Loucy (cell line): ENCODE measurements around the gene UNC119B.

ENCODE experiments used
- H2AFZ ChIP-seq: fragments of 200-600 bp; sonication (generic); 2 replicates; pipeline ENCODE4 v1.6.0; 2016; ENCODE audit warnings: antibody characterized with exemption, mild to moderate bottlenecking, low read length, moderate library complexity
- H3F3A ChIP-seq: fragments of 200-600 bp; 2 replicates; pipeline ENCODE4 v1.6.0; 2016; ENCODE audit warnings: antibody characterized with exemption, low read depth, mild to moderate bottlenecking
- H3K27me3 ChIP-seq: fragments of 200-600 bp; sonication (generic); 2 replicates; pipeline ENCODE4 v1.6.1; 2014; ENCODE audit warnings: low read length, mild to moderate bottlenecking; ENCODE audit not compliant: insufficient read depth, poor library complexity, severe bottlenecking
- H3K36me3 ChIP-seq: fragments of 200-600 bp; sonication (generic); 2 replicates; pipeline ENCODE4 v1.6.1; 2016; ENCODE audit warnings: low read length; ENCODE audit not compliant: insufficient read depth
- H3K4me1 ChIP-seq: fragments of 200-600 bp; sonication (generic); 2 replicates; pipeline ENCODE4 v1.5.1; 2014; ENCODE audit warnings: low read length, mild to moderate bottlenecking; ENCODE audit not compliant: insufficient read depth, poor library complexity, severe bottlenecking
- H3K4me2 ChIP-seq: fragments of 200-600 bp; sonication (generic); 2 replicates; pipeline ENCODE4 v1.6.0; 2014; ENCODE audit warnings: antibody characterized with exemption, low read length, low read depth, mild to moderate bottlenecking; ENCODE audit not compliant: poor library complexity, severe bottlenecking
- H3K4me3 ChIP-seq: fragments of 200-600 bp; sonication (generic); 2 replicates; pipeline ENCODE4 v1.5.1; 2014; ENCODE audit warnings: low read length, mild to moderate bottlenecking, mixed read lengths; ENCODE audit not compliant: poor library complexity, severe bottlenecking
- H3K79me2 ChIP-seq: fragments of 200-600 bp; sonication (generic); 2 replicates; pipeline ENCODE4 v1.6.1; 2014; ENCODE audit warnings: low read length; ENCODE audit not compliant: insufficient read depth
- H3K9ac ChIP-seq: fragments of 200-600 bp; sonication (generic); 2 replicates; pipeline ENCODE4 v1.6.0; 2014; ENCODE audit warnings: mild to moderate bottlenecking, low read depth, low read length, moderate library complexity; ENCODE audit not compliant: poor library complexity, severe bottlenecking
- H3K9me2 ChIP-seq: fragments of 200-600 bp; sonication (generic); replicated peaks from 2 replicates; pipeline ENCODE4 v1.6.1; 2016; ENCODE audit warnings: low read depth, low read length, mixed read lengths
- H3K9me3 ChIP-seq: fragments of 200-600 bp; sonication (generic); 2 replicates; pipeline ENCODE4 v1.6.1; 2014; ENCODE audit warnings: mild to moderate bottlenecking, antibody characterized with exemption, low read length, low read depth; ENCODE audit not compliant: insufficient read depth
- H4K20me1 ChIP-seq: fragments of 200-600 bp; sonication (generic); 2 replicates; pipeline ENCODE4 v1.6.0; 2014; ENCODE audit warnings: antibody characterized with exemption, low read length, mild to moderate bottlenecking; ENCODE audit not compliant: insufficient read depth, poor library complexity, severe bottlenecking
- EZH2phosphoT487 ChIP-seq: fragments of 200-600 bp; IDR thresholded peaks from 2 replicates; pipeline ENCODE4 v1.6.1; 2018; ENCODE audit warnings: antibody characterized with exemption, mild to moderate bottlenecking, moderate library complexity, borderline replicate concordance
- TF ChIP-seq, protein P1 (sequence below): fragments of 200-600 bp; sonication (generic); conservative IDR thresholded peaks from 2 replicates; pipeline ENCODE4 v1.5.1; 2014; ENCODE audit warnings: mild to moderate bottlenecking, antibody characterized with exemption, low read length

The UNC119B gene

DNA sequence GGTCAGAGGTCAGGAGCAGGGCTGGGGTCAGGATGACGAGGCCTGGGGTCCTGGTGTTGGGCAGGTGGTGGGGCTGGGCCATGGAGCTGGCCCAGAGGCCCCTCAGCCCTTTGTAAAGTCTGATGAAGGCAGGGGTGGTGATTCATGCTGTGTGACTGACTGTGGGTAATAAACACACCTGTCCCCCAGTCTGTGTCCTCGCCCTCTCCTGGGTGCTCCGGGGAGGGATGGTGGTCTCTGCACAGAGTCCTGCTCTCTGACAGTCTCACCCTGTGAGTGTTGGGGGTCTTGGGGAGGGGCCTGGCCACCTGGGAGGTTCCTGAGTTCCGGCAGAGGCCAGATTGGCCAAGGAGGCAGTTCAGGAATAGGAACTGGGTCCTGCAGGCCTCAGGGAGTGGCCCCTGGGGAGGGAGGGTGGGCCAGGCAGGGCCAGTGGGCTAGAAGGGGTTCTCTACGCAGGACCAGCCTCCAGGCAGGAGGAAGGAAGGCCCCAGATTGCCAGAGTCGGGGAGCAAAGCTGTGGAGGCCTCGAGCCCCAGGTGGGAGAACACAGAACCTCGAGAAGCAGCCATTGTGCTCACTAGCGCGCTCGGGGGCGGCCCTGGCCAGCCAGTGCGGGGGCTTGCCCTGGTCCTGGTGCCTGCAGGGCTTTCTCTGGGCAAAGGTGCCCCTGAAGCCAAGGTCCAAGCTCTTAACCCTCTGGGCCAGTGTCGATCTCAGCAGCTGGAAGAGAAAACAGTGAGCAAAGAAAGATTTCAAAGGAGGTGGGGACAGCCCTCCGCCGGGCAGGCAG is 29.8 kb downstream of the UNC119B start:
- Histone ChIP-seq H3K4me2 (no peak overlapping the region), H3K27me3 (no peaks in the 10 kb centered on the region), H3K79me2 (no peaks in the 10 kb centered on the region), H2AFZ (no peak overlapping the region), H3K4me3 (no peak overlapping the region), H3F3A (no peaks in the 10 kb centered on the region), H4K20me1 (no peaks in the 10 kb centered on the region), H3K4me1 (no peaks in the 10 kb centered on the region), H3K9me3 (no peaks in the 10 kb centered on the region), H3K9me2 (no peaks in the 10 kb centered on the region), H3K36me3 (no peaks in the 10 kb centered on the region), H3K9ac (no peak overlapping the region)
- TF ChIP-seq, protein P1, sequence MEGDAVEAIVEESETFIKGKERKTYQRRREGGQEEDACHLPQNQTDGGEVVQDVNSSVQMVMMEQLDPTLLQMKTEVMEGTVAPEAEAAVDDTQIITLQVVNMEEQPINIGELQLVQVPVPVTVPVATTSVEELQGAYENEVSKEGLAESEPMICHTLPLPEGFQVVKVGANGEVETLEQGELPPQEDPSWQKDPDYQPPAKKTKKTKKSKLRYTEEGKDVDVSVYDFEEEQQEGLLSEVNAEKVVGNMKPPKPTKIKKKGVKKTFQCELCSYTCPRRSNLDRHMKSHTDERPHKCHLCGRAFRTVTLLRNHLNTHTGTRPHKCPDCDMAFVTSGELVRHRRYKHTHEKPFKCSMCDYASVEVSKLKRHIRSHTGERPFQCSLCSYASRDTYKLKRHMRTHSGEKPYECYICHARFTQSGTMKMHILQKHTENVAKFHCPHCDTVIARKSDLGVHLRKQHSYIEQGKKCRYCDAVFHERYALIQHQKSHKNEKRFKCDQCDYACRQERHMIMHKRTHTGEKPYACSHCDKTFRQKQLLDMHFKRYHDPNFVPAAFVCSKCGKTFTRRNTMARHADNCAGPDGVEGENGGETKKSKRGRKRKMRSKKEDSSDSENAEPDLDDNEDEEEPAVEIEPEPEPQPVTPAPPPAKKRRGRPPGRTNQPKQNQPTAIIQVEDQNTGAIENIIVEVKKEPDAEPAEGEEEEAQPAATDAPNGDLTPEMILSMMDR, result no peak
- TF ChIP-seq EZH2phosphoT487, result no peak

DNA sequence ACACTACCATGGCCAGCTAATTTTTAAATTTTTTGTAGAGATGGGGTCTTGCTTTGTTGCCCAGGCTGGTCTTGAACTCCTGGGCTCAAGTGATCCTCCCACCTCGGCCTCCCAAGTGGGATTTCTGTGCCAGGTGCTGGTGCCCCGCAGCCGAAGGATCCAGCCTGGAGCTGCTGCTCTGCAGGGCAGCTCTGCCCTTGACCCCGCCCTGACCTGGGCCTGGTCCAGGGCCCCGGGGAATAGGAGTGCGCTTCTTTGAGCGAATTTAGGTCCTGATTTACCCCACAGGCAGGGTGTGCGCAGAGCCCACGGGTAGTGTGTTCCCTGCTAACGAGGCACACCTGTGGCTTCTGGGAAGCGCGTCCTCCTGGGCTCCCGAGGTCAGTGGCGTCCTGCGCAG is 30.6 kb downstream of the UNC119B start:
- no peaks in the 10 kb centered on the region for H3K9me3 ChIP-seq
- no peak overlapping the region for H3K9ac ChIP-seq
- no peaks in the 10 kb centered on the region for H3F3A ChIP-seq
- H3K9me2 ChIP-seq, result no peaks in the 10 kb centered on the region
- no peak overlapping the region for H2AFZ ChIP-seq
- no peaks in the 10 kb centered on the region for H3K79me2 ChIP-seq
- no peak overlapping the region for H3K4me2 ChIP-seq
- TF ChIP-seq EZH2phosphoT487, result no peak
- no peaks in the 10 kb centered on the region for H3K4me1 ChIP-seq
- H3K4me3 ChIP-seq, result no peak overlapping the region
- H3K36me3 ChIP-seq, result no peaks in the 10 kb centered on the region
- no peaks in the 10 kb centered on the region for H4K20me1 ChIP-seq
- H3K27me3 ChIP-seq, result no peaks in the 10 kb centered on the region

- Histone ChIP-seq H3K27me3 (no peaks in the 10 kb centered on the region), H3K9me2 (no peaks in the 10 kb centered on the region), H3K4me2 (no peak overlapping the region), H3F3A (no peaks in the 10 kb centered on the region), H3K9ac (no peak overlapping the region), H4K20me1 (no peaks in the 10 kb centered on the region), H3K4me1 (no peaks in the 10 kb centered on the region), H3K4me3 (no peak overlapping the region), H3K79me2 (no peaks in the 10 kb centered on the region), H2AFZ (no peak overlapping the region), H3K9me3 (no peaks in the 10 kb centered on the region), H3K36me3 (no peaks in the 10 kb centered on the region)
- no peak for TF ChIP-seq EZH2phosphoT487
- TF ChIP-seq, protein P1, result no peak
Measured at GRCh38 chr12:120741476-120742421, 31.5 kb downstream of the UNC119B start.
